Stimulated activated CD8-positive, alpha-beta memory T cell treated with anti-CD3 and anti-CD28 coated beads, Interleukin-12 subunit alpha, Interleukin-12 subunit beta, amount 100 ng/mL, for 24 hours (primary cell): Measurements from ENCODE around the gene CORO2A.

Experiments used
- DNase-seq: peaks from one replicate; pipeline ENCODE4 v3.0.0-alpha.2; 2020; ENCODE audit errors: extremely low read depth

Gene CORO2A

GRCh38 chr9:98168941-98169488 lies 23.4 kb downstream of the CORO2A start:
- DNase-seq: no peak

- DNase-seq: no peak
Measured at GRCh38 chr9:98168153-98168780, 24.2 kb downstream of the CORO2A start.

- DNase-seq: no peak
Measured at GRCh38 chr9:98164912-98165311, 27.5 kb downstream of the CORO2A start.

- no peak for DNase-seq
Measured at GRCh38 chr9:98162613-98163012, 29.8 kb downstream of the CORO2A start.

- DNase-seq: no peak
Measured at GRCh38 chr9:98161851-98162250, 30.6 kb downstream of the CORO2A start.

GRCh38 chr9:98159790-98160189 lies 32.6 kb downstream of the CORO2A start:
- DNase-seq: no peak

GRCh38 chr9:98159301-98159700 lies 33.1 kb downstream of the CORO2A start:
- DNase-seq: no peak

- DNase-seq: no peak
Measured at GRCh38 chr9:98158071-98158831, 34.2 kb downstream of the CORO2A start.

GRCh38 chr9:98157372-98157771 lies 35.1 kb downstream of the CORO2A start:
- no peak for DNase-seq

- no peak for DNase-seq
Measured at GRCh38 chr9:98154678-98155077, 37.8 kb downstream of the CORO2A start.

- DNase-seq: no peak
Measured at GRCh38 chr9:98152526-98152925, 39.9 kb downstream of the CORO2A start.

GRCh38 chr9:98150721-98151120 lies 41.7 kb downstream of the CORO2A start:
- no peak for DNase-seq

GRCh38 chr9:98150164-98150563 lies 42.3 kb downstream of the CORO2A start:
- DNase-seq: no peak

GRCh38 chr9:98149422-98149821 lies 43.0 kb downstream of the CORO2A start:
- no peak for DNase-seq

GRCh38 chr9:98148486-98148885 lies 44.0 kb downstream of the CORO2A start:
- no peak for DNase-seq

- no peak for DNase-seq
Measured at GRCh38 chr9:98147582-98147981, 44.9 kb downstream of the CORO2A start.

GRCh38 chr9:98146101-98146991 lies 46.1 kb downstream of the CORO2A start:
- no peak for DNase-seq

- DNase-seq: no peak
Measured at GRCh38 chr9:98144631-98145030, 47.8 kb downstream of the CORO2A start.

GRCh38 chr9:98144076-98144475 lies 48.4 kb downstream of the CORO2A start:
- DNase-seq: no peak

GRCh38 chr9:98142925-98143481 lies 49.4 kb downstream of the CORO2A start:
- no peak for DNase-seq

- DNase-seq: no peak
Measured at GRCh38 chr9:98142182-98142907, 50.1 kb downstream of the CORO2A start.
